ENCODE data around the gene SMYD3.

DNA sequence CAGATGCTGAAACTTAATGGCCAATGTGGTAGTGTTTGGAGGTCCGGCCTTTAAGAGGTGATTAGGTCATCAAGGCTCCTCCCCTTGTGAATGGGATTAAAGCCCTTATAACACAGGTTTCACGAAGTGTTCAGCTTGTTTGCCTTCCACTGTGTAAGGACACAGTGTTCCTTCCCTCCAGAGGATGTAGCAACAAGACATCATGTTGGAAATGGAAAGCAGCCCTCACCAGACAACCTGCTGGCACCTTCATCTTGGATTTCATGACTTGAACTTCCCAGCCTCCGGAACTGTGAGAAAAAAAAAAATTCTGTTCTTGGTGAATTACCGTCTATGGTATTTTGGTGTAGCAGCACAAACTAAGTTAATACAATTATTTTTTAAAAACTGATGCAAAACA lies 738.5 kb downstream of the SMYD3 start:
- TF ChIP-seq, protein P1, sequence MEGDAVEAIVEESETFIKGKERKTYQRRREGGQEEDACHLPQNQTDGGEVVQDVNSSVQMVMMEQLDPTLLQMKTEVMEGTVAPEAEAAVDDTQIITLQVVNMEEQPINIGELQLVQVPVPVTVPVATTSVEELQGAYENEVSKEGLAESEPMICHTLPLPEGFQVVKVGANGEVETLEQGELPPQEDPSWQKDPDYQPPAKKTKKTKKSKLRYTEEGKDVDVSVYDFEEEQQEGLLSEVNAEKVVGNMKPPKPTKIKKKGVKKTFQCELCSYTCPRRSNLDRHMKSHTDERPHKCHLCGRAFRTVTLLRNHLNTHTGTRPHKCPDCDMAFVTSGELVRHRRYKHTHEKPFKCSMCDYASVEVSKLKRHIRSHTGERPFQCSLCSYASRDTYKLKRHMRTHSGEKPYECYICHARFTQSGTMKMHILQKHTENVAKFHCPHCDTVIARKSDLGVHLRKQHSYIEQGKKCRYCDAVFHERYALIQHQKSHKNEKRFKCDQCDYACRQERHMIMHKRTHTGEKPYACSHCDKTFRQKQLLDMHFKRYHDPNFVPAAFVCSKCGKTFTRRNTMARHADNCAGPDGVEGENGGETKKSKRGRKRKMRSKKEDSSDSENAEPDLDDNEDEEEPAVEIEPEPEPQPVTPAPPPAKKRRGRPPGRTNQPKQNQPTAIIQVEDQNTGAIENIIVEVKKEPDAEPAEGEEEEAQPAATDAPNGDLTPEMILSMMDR (IDR thresholded peaks at IDR 0.05), result no peak
- TF ChIP-seq POLR2A (IDR thresholded peaks at IDR 0.05; ENCODE audit: low read length), result no peak
- TF ChIP-seq, protein P2, sequence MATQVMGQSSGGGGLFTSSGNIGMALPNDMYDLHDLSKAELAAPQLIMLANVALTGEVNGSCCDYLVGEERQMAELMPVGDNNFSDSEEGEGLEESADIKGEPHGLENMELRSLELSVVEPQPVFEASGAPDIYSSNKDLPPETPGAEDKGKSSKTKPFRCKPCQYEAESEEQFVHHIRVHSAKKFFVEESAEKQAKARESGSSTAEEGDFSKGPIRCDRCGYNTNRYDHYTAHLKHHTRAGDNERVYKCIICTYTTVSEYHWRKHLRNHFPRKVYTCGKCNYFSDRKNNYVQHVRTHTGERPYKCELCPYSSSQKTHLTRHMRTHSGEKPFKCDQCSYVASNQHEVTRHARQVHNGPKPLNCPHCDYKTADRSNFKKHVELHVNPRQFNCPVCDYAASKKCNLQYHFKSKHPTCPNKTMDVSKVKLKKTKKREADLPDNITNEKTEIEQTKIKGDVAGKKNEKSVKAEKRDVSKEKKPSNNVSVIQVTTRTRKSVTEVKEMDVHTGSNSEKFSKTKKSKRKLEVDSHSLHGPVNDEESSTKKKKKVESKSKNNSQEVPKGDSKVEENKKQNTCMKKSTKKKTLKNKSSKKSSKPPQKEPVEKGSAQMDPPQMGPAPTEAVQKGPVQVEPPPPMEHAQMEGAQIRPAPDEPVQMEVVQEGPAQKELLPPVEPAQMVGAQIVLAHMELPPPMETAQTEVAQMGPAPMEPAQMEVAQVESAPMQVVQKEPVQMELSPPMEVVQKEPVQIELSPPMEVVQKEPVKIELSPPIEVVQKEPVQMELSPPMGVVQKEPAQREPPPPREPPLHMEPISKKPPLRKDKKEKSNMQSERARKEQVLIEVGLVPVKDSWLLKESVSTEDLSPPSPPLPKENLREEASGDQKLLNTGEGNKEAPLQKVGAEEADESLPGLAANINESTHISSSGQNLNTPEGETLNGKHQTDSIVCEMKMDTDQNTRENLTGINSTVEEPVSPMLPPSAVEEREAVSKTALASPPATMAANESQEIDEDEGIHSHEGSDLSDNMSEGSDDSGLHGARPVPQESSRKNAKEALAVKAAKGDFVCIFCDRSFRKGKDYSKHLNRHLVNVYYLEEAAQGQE (IDR thresholded peaks at IDR 0.05), result no peak
- no peak for TF ChIP-seq RFX5 (IDR thresholded peaks at IDR 0.05)
- TF ChIP-seq KDM1A (IDR thresholded peaks at IDR 0.05; ENCODE audit: low read depth), result no peak
- TF ChIP-seq BHLHE40 (IDR thresholded peaks at IDR 0.05; ENCODE audit: low read depth, low read length), result no peak
- TF ChIP-seq CBX2 (IDR thresholded peaks at IDR 0.05; ENCODE audit: borderline replicate concordance, low read depth), result no peak
- TF ChIP-seq, protein P3, sequence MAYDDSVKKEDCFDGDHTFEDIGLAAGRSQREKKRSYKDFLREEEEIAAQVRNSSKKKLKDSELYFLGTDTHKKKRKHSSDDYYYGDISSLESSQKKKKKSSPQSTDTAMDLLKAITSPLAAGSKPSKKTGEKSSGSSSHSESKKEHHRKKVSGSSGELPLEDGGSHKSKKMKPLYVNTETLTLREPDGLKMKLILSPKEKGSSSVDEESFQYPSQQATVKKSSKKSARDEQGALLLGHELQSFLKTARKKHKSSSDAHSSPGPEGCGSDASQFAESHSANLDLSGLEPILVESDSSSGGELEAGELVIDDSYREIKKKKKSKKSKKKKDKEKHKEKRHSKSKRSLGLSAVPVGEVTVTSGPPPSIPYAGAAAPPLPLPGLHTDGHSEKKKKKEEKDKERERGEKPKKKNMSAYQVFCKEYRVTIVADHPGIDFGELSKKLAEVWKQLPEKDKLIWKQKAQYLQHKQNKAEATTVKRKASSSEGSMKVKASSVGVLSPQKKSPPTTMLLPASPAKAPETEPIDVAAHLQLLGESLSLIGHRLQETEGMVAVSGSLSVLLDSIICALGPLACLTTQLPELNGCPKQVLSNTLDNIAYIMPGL (CRISPR knock-in tag; IDR thresholded peaks at IDR 0.05; ENCODE audit: borderline replicate concordance), result no peak
- TF ChIP-seq, protein P4, sequence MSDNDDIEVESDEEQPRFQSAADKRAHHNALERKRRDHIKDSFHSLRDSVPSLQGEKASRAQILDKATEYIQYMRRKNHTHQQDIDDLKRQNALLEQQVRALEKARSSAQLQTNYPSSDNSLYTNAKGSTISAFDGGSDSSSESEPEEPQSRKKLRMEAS (IDR thresholded peaks at IDR 0.05), result no peak
- TF ChIP-seq MAZ (IDR thresholded peaks at IDR 0.05; ENCODE audit: borderline replicate concordance, low read depth, low read length), result no peak
- no peak for TF ChIP-seq CHD2 (IDR thresholded peaks at IDR 0.05; ENCODE audit: low read length, partially characterized antibody)
- TF ChIP-seq RAD21 (conservative IDR thresholded peaks at IDR 0.05 in 1 of 2, IDR thresholded peaks at IDR 0.05 in 1 of 2), result no peak
- no peak for TF ChIP-seq ZFP36 (IDR thresholded peaks at IDR 0.05; ENCODE audit: borderline replicate concordance, partially characterized antibody)
- TF ChIP-seq RNF2 (IDR thresholded peaks at IDR 0.05; ENCODE audit: borderline replicate concordance, low read depth), result no peak
